Measurements from ENCODE around the gene LBH.

DNA sequence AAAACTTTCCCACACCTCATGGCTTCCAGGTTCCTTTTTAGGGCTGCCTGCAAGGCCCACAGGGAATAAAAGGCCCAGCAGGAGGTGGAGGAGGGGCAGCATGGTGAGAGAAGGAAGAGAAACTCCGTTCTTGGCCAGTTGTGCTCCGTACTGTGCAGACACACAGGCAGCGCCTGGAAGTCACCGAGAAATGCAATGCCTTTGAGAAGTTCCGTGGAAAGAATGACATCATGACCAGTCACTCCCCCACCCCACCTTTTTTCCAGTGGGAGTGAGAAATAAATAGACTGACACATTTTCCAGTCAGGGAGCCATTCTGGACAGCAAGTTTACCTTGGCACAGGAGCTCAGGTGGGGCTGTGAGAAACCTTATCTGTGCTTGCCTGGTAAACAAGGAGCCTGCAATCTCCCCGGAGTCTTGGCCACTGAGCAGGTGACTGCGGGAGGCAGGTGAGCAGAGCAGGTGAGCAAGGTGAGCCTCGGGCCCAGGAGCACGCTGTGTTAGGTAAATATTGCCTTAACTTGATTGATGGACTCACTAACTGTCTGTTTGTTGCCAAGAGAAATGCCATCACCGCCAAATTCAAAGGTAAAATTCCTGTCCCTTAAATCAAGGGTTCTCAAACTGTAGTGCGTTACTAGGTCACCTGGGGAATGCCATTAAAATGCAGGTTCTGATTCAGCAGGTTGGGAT lies 13.5 kb upstream of the LBH start:
- TF ChIP-seq, protein P1, sequence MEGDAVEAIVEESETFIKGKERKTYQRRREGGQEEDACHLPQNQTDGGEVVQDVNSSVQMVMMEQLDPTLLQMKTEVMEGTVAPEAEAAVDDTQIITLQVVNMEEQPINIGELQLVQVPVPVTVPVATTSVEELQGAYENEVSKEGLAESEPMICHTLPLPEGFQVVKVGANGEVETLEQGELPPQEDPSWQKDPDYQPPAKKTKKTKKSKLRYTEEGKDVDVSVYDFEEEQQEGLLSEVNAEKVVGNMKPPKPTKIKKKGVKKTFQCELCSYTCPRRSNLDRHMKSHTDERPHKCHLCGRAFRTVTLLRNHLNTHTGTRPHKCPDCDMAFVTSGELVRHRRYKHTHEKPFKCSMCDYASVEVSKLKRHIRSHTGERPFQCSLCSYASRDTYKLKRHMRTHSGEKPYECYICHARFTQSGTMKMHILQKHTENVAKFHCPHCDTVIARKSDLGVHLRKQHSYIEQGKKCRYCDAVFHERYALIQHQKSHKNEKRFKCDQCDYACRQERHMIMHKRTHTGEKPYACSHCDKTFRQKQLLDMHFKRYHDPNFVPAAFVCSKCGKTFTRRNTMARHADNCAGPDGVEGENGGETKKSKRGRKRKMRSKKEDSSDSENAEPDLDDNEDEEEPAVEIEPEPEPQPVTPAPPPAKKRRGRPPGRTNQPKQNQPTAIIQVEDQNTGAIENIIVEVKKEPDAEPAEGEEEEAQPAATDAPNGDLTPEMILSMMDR (conservative IDR thresholded peaks at IDR 0.05; ENCODE audit: low read length): no peak
- no peak for TF ChIP-seq EZH2phosphoT487 (IDR thresholded peaks at IDR 0.05; ENCODE audit: borderline replicate concordance, low read depth, low read length)

All from OCI-LY7 (cell line).